Measurements from ENCODE around the gene INO80C.
A peak's percentile ranks its signal among the peaks of the same experiment; 100 is the strongest.

INO80C gene

GRCh38 chr18:35466815-35467623 lies 30.7 kb downstream of the INO80C start:
- Histone ChIP-seq H3K27me3 (replicated peaks; ENCODE audit: control insufficient read depth, insufficient read depth, low read length) (no peaks in the 10 kb centered on the region), H3K9ac (ENCODE audit: low read length) (no peak overlapping the region), H3K4me1 (ENCODE audit: control insufficient read depth, insufficient read depth, low read length) (no peaks in the 10 kb centered on the region), H3K4me3 (ENCODE audit: low read length) (no peak overlapping the region), H3K9me3 (ENCODE audit: control insufficient read depth, low read length) (no peaks in the 10 kb centered on the region), H3K36me3 (ENCODE audit: control insufficient read depth, insufficient read depth, low read length, severe bottlenecking) (no peaks in the 10 kb centered on the region)
- DNase-seq (ENCODE audit: low read depth), result no peak

GRCh38 chr18:35466334-35466733 lies 31.4 kb downstream of the INO80C start:
- no peak for DNase-seq (ENCODE audit: low read depth)
- Histone ChIP-seq H3K9me3 (ENCODE audit: control insufficient read depth, low read length) (no peaks in the 10 kb centered on the region), H3K4me3 (ENCODE audit: low read length) (no peak overlapping the region), H3K9ac (ENCODE audit: low read length) (no peak overlapping the region), H3K27me3 (replicated peaks; ENCODE audit: control insufficient read depth, insufficient read depth, low read length) (no peaks in the 10 kb centered on the region), H3K4me1 (ENCODE audit: control insufficient read depth, insufficient read depth, low read length) (no peaks in the 10 kb centered on the region), H3K36me3 (ENCODE audit: control insufficient read depth, insufficient read depth, low read length, severe bottlenecking) (no peaks in the 10 kb centered on the region)

- Histone ChIP-seq H3K4me3 (ENCODE audit: low read length) (no peak overlapping the region), H3K4me1 (ENCODE audit: control insufficient read depth, insufficient read depth, low read length) (no peaks in the 10 kb centered on the region), H3K9me3 (ENCODE audit: control insufficient read depth, low read length) (no peaks in the 10 kb centered on the region), H3K27me3 (replicated peaks; ENCODE audit: control insufficient read depth, insufficient read depth, low read length) (no peaks in the 10 kb centered on the region), H3K9ac (ENCODE audit: low read length) (no peak overlapping the region), H3K36me3 (ENCODE audit: control insufficient read depth, insufficient read depth, low read length, severe bottlenecking) (no peaks in the 10 kb centered on the region)
- DNase-seq (ENCODE audit: low read depth), result no peak
These were observed 32.4 kb downstream of the INO80C start for GRCh38 chr18:35465329-35465728.

- DNase-seq (ENCODE audit: low read depth), result no peak
These were observed 32.9 kb downstream of the INO80C start for GRCh38 chr18:35464831-35465279.

GRCh38 chr18:35463827-35464226 lies 33.9 kb downstream of the INO80C start:
- Histone ChIP-seq H3K9me3 (ENCODE audit: control insufficient read depth, low read length) (no peaks in the 10 kb centered on the region), H3K4me3 (ENCODE audit: low read length) (no peak overlapping the region), H3K9ac (ENCODE audit: low read length) (no peak overlapping the region), H3K36me3 (ENCODE audit: control insufficient read depth, insufficient read depth, low read length, severe bottlenecking) (no peaks in the 10 kb centered on the region), H3K4me1 (ENCODE audit: control insufficient read depth, insufficient read depth, low read length) (peaks cover 4% of the 10 kb centered on the region), H3K27me3 (replicated peaks; ENCODE audit: control insufficient read depth, insufficient read depth, low read length) (no peaks in the 10 kb centered on the region)
- DNase-seq (ENCODE audit: low read depth), result no peak

More at GRCh38 chr18:35464831-35465279, 32.9 kb downstream of the INO80C start:
- no peak overlapping the region for H3K4me3 ChIP-seq (ENCODE audit: low read length)
- H3K9me3 ChIP-seq (ENCODE audit: control insufficient read depth, low read length), result no peaks in the 10 kb centered on the region
- no peaks in the 10 kb centered on the region for H3K36me3 ChIP-seq (ENCODE audit: control insufficient read depth, insufficient read depth, low read length, severe bottlenecking)
- H3K4me1 ChIP-seq (ENCODE audit: control insufficient read depth, insufficient read depth, low read length), result no peaks in the 10 kb centered on the region
- H3K27me3 ChIP-seq (replicated peaks; ENCODE audit: control insufficient read depth, insufficient read depth, low read length), result no peaks in the 10 kb centered on the region
- H3K9ac ChIP-seq (ENCODE audit: low read length), result no peak overlapping the region

GRCh38 chr18:35463050-35463449 lies 34.7 kb downstream of the INO80C start:
- no peaks in the 10 kb centered on the region for H3K27me3 ChIP-seq (replicated peaks; ENCODE audit: control insufficient read depth, insufficient read depth, low read length)
- no peaks in the 10 kb centered on the region for H3K36me3 ChIP-seq (ENCODE audit: control insufficient read depth, insufficient read depth, low read length, severe bottlenecking)
- no peak for DNase-seq (ENCODE audit: low read depth)
- H3K4me3 ChIP-seq (ENCODE audit: low read length), result no peak overlapping the region
- H3K9me3 ChIP-seq (ENCODE audit: control insufficient read depth, low read length), result no peaks in the 10 kb centered on the region
- H3K4me1 ChIP-seq (ENCODE audit: control insufficient read depth, insufficient read depth, low read length), result peaks cover 10% of the 10 kb centered on the region
- H3K9ac ChIP-seq (ENCODE audit: low read length), result no peak overlapping the region

- Histone ChIP-seq H3K4me3 (ENCODE audit: low read length) (no peak overlapping the region), H3K4me1 (ENCODE audit: control insufficient read depth, insufficient read depth, low read length) (peaks cover 33% of the 10 kb centered on the region)
- DNase-seq (ENCODE audit: low read depth), result peak; percentile 64
These were observed 37.0 kb downstream of the INO80C start for GRCh38 chr18:35460736-35461161.

GRCh38 chr18:35459997-35460396 lies 37.8 kb downstream of the INO80C start:
- no peaks in the 10 kb centered on the region for H3K9me3 ChIP-seq (ENCODE audit: control insufficient read depth, low read length)
- no peaks in the 10 kb centered on the region for H3K36me3 ChIP-seq (ENCODE audit: control insufficient read depth, insufficient read depth, low read length, severe bottlenecking)
- peaks cover 33% of the 10 kb centered on the region for H3K4me1 ChIP-seq (ENCODE audit: control insufficient read depth, insufficient read depth, low read length)
- H3K27me3 ChIP-seq (replicated peaks; ENCODE audit: control insufficient read depth, insufficient read depth, low read length), result no peaks in the 10 kb centered on the region
- no peak for DNase-seq (ENCODE audit: low read depth)
- H3K4me3 ChIP-seq (ENCODE audit: low read length), result no peak overlapping the region
- H3K9ac ChIP-seq (ENCODE audit: low read length), result no peak overlapping the region

More at GRCh38 chr18:35460736-35461161, 37.0 kb downstream of the INO80C start:
- Histone ChIP-seq H3K27me3 (replicated peaks; ENCODE audit: control insufficient read depth, insufficient read depth, low read length) (no peaks in the 10 kb centered on the region), H3K9ac (ENCODE audit: low read length) (no peak overlapping the region), H3K36me3 (ENCODE audit: control insufficient read depth, insufficient read depth, low read length, severe bottlenecking) (no peaks in the 10 kb centered on the region), H3K9me3 (ENCODE audit: control insufficient read depth, low read length) (no peaks in the 10 kb centered on the region)

GRCh38 chr18:35458677-35459441 lies 38.9 kb downstream of the INO80C start:
- Histone ChIP-seq H3K4me3 (ENCODE audit: low read length) (no peak overlapping the region), H3K4me1 (ENCODE audit: control insufficient read depth, insufficient read depth, low read length) (peaks cover 33% of the 10 kb centered on the region), H3K27me3 (replicated peaks; ENCODE audit: control insufficient read depth, insufficient read depth, low read length) (no peaks in the 10 kb centered on the region), H3K9me3 (ENCODE audit: control insufficient read depth, low read length) (no peaks in the 10 kb centered on the region), H3K9ac (ENCODE audit: low read length) (no peak overlapping the region), H3K36me3 (ENCODE audit: control insufficient read depth, insufficient read depth, low read length, severe bottlenecking) (no peaks in the 10 kb centered on the region)
- DNase-seq (ENCODE audit: low read depth), result peak; percentile 44

- no peak overlapping the region for H3K4me3 ChIP-seq (ENCODE audit: low read length)
- H3K9ac ChIP-seq (ENCODE audit: low read length), result no peak overlapping the region
- peaks cover 33% of the 10 kb centered on the region for H3K4me1 ChIP-seq (ENCODE audit: control insufficient read depth, insufficient read depth, low read length)
- no peak for DNase-seq (ENCODE audit: low read depth)
- H3K27me3 ChIP-seq (replicated peaks; ENCODE audit: control insufficient read depth, insufficient read depth, low read length), result no peaks in the 10 kb centered on the region
- no peaks in the 10 kb centered on the region for H3K36me3 ChIP-seq (ENCODE audit: control insufficient read depth, insufficient read depth, low read length, severe bottlenecking)
- H3K9me3 ChIP-seq (ENCODE audit: control insufficient read depth, low read length), result no peaks in the 10 kb centered on the region
These were observed 39.5 kb downstream of the INO80C start for GRCh38 chr18:35458271-35458670.

- H3K36me3 ChIP-seq (ENCODE audit: control insufficient read depth, insufficient read depth, low read length, severe bottlenecking), result no peaks in the 10 kb centered on the region
- H3K27me3 ChIP-seq (replicated peaks; ENCODE audit: control insufficient read depth, insufficient read depth, low read length), result no peaks in the 10 kb centered on the region
- peaks cover 33% of the 10 kb centered on the region for H3K4me1 ChIP-seq (ENCODE audit: control insufficient read depth, insufficient read depth, low read length)
- H3K9ac ChIP-seq (ENCODE audit: low read length), result no peak overlapping the region
- H3K9me3 ChIP-seq (ENCODE audit: control insufficient read depth, low read length), result no peaks in the 10 kb centered on the region
- no peak overlapping the region for H3K4me3 ChIP-seq (ENCODE audit: low read length)
- DNase-seq (ENCODE audit: low read depth), result no peak
These were observed 40.5 kb downstream of the INO80C start for GRCh38 chr18:35457140-35457704.

All from adipocyte (in vitro differentiated cells).